GM12878 (cell line): ENCODE measurements around the gene OCRL.

ENCODE experiments used
- BMI1 ChIP-seq: fragments of 450-650 bp; IDR thresholded peaks from 2 replicates; pipeline ENCODE4 v1.6.1; 2016; ENCODE audit warnings: mild to moderate bottlenecking, moderate library complexity, borderline replicate concordance
- EZH2 ChIP-seq: IDR thresholded peaks from 2 replicates; pipeline ENCODE4 v1.6.1; 2012; ENCODE audit warnings: low read depth, mild to moderate bottlenecking, control low read depth, inconsistent platforms, low read length, borderline replicate concordance; ENCODE audit not compliant: control insufficient read depth
- SMC3 ChIP-seq: IDR thresholded peaks from 2 replicates; pipeline ENCODE4 v1.6.1; 2011; ENCODE audit warnings: low read length, improper control_type of control experiment, borderline replicate concordance

DNA sequence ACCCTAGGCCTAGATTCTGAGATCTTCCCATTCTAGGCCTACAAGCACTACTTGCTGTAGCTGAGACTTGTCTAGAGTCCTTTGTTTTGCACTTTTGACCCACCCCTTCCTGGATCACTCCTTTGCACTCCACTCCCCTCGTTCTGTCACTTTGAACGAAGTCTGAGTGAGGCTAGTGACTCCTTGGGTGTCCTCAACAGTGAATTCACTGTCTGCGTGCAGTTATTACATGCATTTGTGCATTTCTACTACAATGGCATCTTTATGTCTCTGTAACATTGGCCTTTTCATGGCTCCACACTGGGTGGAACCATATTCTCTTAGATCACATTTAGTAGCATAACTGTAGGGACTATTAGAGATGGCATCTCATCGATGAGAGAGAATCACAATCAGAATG, 50.5 kb downstream of the OCRL start:
- TF ChIP-seq EZH2 = no peak
- no peak for TF ChIP-seq SMC3
- no peak for TF ChIP-seq BMI1
